ENCODE measurements around the gene CABLES1.

DNA sequence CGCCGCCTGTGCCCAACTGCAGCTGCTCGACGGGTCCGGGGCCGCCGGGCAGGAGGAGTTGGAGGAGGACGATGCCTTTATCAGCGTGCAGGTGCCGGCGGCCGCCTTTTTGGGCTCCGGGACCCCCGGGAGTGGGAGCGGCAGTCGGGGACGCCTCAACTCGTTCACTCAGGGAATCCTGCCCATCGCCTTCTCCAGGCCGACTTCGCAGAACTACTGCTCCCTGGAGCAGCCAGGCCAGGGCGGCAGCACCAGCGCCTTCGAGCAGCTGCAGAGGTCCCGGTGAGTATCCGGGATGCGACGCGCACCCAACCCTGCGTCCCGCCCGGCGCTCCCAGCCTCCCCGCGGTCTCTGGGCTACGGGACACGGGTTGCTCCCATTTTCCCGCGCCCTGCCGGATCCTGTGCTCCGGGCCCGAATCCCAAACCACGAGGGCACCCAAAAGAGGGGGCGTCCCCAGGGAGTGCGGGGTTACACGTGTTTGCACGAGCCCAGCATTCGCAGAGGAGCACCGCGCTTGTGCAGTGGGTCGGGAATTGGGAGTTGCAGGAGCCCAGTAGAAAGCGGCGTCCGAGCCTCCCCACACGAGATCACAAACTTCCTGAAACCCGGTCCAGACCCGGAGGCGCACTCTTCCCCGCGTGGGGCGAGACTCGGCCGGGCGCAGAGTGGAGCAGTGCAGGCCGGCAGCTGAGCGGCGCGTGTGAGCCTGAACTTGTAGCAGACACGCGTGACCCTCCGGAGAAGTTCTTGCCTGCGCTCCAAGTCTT, 1.2 kb downstream of the CABLES1 start:
- TF ChIP-seq, protein P1, sequence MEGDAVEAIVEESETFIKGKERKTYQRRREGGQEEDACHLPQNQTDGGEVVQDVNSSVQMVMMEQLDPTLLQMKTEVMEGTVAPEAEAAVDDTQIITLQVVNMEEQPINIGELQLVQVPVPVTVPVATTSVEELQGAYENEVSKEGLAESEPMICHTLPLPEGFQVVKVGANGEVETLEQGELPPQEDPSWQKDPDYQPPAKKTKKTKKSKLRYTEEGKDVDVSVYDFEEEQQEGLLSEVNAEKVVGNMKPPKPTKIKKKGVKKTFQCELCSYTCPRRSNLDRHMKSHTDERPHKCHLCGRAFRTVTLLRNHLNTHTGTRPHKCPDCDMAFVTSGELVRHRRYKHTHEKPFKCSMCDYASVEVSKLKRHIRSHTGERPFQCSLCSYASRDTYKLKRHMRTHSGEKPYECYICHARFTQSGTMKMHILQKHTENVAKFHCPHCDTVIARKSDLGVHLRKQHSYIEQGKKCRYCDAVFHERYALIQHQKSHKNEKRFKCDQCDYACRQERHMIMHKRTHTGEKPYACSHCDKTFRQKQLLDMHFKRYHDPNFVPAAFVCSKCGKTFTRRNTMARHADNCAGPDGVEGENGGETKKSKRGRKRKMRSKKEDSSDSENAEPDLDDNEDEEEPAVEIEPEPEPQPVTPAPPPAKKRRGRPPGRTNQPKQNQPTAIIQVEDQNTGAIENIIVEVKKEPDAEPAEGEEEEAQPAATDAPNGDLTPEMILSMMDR (IDR thresholded peaks at IDR 0.05) = no peak
- no peak for TF ChIP-seq POLR2A (IDR thresholded peaks at IDR 0.05)

Data from thyroid gland (tissue), 4 donors.